ENCODE results near the gene LAMB3. TPM values are rescaled to one million over a fixed set of nuclear protein-coding genes. Genes with fewer than 3 reads are reported as not detected.

LAMB3 gene
- total RNA-seq, 4 donors from 2014 or later, result 0.17 to 1.0 (median 0.52) TPM

DNA sequence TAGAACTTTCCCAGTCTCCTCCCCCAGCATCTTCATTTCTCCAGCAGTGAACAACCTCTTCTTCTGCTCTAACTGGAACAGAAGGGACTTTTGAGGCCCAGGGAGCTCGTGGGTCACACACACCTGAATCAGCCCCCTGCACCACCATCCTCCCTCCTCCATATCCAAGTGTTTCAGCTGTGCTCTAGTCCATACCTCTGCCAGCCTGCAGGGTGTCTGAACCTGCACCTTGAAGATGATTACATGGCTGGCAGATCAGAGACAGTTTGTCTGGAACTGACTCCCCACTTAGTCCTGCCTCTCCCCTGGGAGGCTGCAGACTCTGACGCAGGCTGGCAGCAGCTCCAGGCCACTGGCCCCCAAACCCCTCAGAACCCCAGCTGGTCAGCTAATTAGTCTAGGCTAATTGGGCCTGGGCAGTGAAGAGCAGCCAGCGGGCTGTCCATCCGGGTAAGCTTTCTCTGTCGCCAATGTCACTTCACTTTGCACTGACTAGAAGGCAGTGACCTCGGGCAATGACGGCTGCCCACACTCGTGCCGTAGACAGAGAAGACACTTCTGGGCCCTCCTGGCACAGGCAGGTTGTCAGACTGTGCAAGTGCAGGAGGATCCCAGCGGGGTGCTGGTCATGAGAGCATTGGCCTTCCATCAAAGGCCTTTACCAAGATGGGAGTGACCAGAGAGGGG is 56.5 kb downstream of the LAMB3 start:
- TF ChIP-seq CTCF (IDR thresholded peaks at IDR 0.05) (no peak), POLR2A (IDR thresholded peaks at IDR 0.05; ENCODE audit: low read depth) (no peak), EP300 (IDR thresholded peaks at IDR 0.05) (no peak), POLR2AphosphoS5 (IDR thresholded peaks at IDR 0.05) (no peak)
- Histone ChIP-seq H3K4me1 (no peaks in the 10 kb centered on the region), H3K9me3 (no peaks in the 10 kb centered on the region), H3K36me3 (no peaks in the 10 kb centered on the region), H3K27ac (replicated peaks in 1 of 4) (no peak overlapping the region), H3K27me3 (no peaks in the 10 kb centered on the region), H3K4me3 (no peak overlapping the region)
- no peak for DNase-seq (ENCODE audit: extremely low spot score)
- intact Hi-C loops (cut with DNase I), result no loop called here
- 88% methylated on average over 2 of the region's 10 CpGs for WGBS

- Histone ChIP-seq H3K27ac (replicated peaks in 1 of 4) (no peak overlapping the region), H3K36me3 (no peaks in the 10 kb centered on the region), H3K9me3 (no peaks in the 10 kb centered on the region), H3K4me3 (no peak overlapping the region), H3K27me3 (no peaks in the 10 kb centered on the region), H3K4me1 (no peaks in the 10 kb centered on the region)
- TF ChIP-seq POLR2A (IDR thresholded peaks at IDR 0.05; ENCODE audit: low read depth), result no peak
- no peak for DNase-seq (ENCODE audit: extremely low spot score)
- intact Hi-C loops (cut with DNase I), result no loop called here
- WGBS, result 82% methylated on average over 8 of the region's 9 CpGs
These were observed 57.2 kb downstream of the LAMB3 start for GRCh38 chr1:209595028-209595427.

- intact Hi-C loops (cut with DNase I), result no loop called here
- TF ChIP-seq POLR2A (IDR thresholded peaks at IDR 0.05; ENCODE audit: low read depth) (no peak), CTCF (IDR thresholded peaks at IDR 0.05) (no peak)
- Histone ChIP-seq H3K9me3 (no peaks in the 10 kb centered on the region), H3K27ac (replicated peaks in 1 of 4) (no peak overlapping the region), H3K36me3 (no peaks in the 10 kb centered on the region), H3K4me1 (no peaks in the 10 kb centered on the region), H3K4me3 (no peak overlapping the region), H3K27me3 (no peaks in the 10 kb centered on the region)
- WGBS, result 93% methylated on average over 1 of the region's 1 CpG
- no peak for DNase-seq (ENCODE audit: extremely low spot score)
These were observed 57.8 kb downstream of the LAMB3 start for GRCh38 chr1:209594440-209594839.

GRCh38 chr1:209593747-209594146 is 58.5 kb downstream of the LAMB3 start:
- Histone ChIP-seq H3K27ac (replicated peaks in 1 of 4) (no peak overlapping the region), H3K36me3 (no peaks in the 10 kb centered on the region), H3K4me3 (no peak overlapping the region), H3K9me3 (no peaks in the 10 kb centered on the region), H3K4me1 (no peaks in the 10 kb centered on the region), H3K27me3 (peaks cover 0 to 6% (median 0%) of the 10 kb centered on the region in 4 donors)
- 59% methylated on average over 2 of the region's 2 CpGs for WGBS
- intact Hi-C loops (cut with DNase I), result no loop called here
- no peak for TF ChIP-seq POLR2AphosphoS5 (IDR thresholded peaks at IDR 0.05)
- TF ChIP-seq CTCF (IDR thresholded peaks at IDR 0.05), result no peak
- TF ChIP-seq POLR2A (IDR thresholded peaks at IDR 0.05; ENCODE audit: low read depth), result no peak
- no peak for TF ChIP-seq EP300 (IDR thresholded peaks at IDR 0.05)
- DNase-seq (ENCODE audit: extremely low spot score), result no peak

DNA sequence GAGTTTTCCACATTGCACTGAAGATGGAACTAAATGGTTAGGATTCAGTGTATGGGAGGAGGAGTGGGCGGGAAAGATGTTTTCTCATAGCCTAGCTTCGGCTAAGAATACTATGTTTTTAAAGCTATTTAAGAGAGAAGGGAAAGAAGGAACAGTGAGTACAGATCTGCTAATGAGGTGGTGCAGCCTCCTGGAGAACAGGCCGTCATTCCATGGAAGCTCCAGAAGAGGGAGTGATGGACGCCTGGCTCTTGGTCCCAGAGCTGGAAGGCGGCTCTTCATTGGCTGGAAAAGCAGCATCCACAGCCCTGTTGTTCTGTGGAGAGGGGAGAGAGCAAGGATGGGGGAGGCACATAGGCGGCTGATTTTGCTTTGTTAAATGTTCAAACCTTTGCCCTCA is 61.8 kb downstream of the LAMB3 start:
- 69% methylated on average over 6 of the region's 6 CpGs for WGBS
- intact Hi-C loops (cut with DNase I), result no loop called here
- H3K27me3 ChIP-seq, result peaks cover 0 to 26% (median 3%) of the 10 kb centered on the region in 4 donors
- H3K4me1 ChIP-seq, result peaks cover 6 to 7% (median 7%) of the 10 kb centered on the region in 4 donors
- no peaks in the 10 kb centered on the region for H3K36me3 ChIP-seq
- no peak overlapping the region for H3K27ac ChIP-seq (replicated peaks in 1 of 4)
- H3K9me3 ChIP-seq, result no peaks in the 10 kb centered on the region
- H3K4me3 ChIP-seq, result no peak overlapping the region
- DNase-seq (ENCODE audit: extremely low spot score), result no peak
- TF ChIP-seq CTCF (IDR thresholded peaks at IDR 0.05), result peak in 1 of 3 experiments; percentile 36
- TF ChIP-seq POLR2A (IDR thresholded peaks at IDR 0.05; ENCODE audit: low read depth), result no peak
- TF ChIP-seq POLR2AphosphoS5 (IDR thresholded peaks at IDR 0.05), result no peak
